GM19467 (cell line): ENCODE data around the gene VASH2.
"Not testable (repeated sequence)": the region's sequence is repeated elsewhere in the genome, so short reads cannot be mapped to it uniquely, and the experiment has no call there.

ENCODE experiments used
- ATAC-seq: cut with Tn5 transposase; IDR thresholded peaks from one replicate; pipeline ENCODE4 v1.9.1; 2021; ENCODE audit warnings: mild to moderate bottlenecking, moderate library complexity; ENCODE audit not compliant: unreplicated experiment

Gene VASH2

GRCh38 chr1:213017447-213018273, 67.3 kb downstream of the VASH2 start:
- ATAC-seq = no peak

- no peak for ATAC-seq
These were observed 69.1 kb downstream of the VASH2 start for GRCh38 chr1:213019450-213019849.

- ATAC-seq = no peak
These were observed 69.7 kb downstream of the VASH2 start for GRCh38 chr1:213020016-213020415.

- ATAC-seq = not testable (repeated sequence)
These were observed 76.7 kb downstream of the VASH2 start for GRCh38 chr1:213027024-213027423.

GRCh38 chr1:213032651-213033050, 82.3 kb downstream of the VASH2 start:
- no peak for ATAC-seq

GRCh38 chr1:213034713-213035112, 84.4 kb downstream of the VASH2 start:
- no peak for ATAC-seq

- no peak for ATAC-seq
These were observed 85.2 kb downstream of the VASH2 start for GRCh38 chr1:213035573-213035972.
